Adipocyte (in vitro differentiated cells): Measurements from ENCODE around the gene BMX.

Experiments
- DNase-seq: peaks from one replicate; pipeline ENCODE4 v3.0.0-alpha.2; 2015; ENCODE audit warnings: low read depth
- H3K27me3 ChIP-seq: replicated peaks from 2 replicates; pipeline ENCODE4 v1.7.0; 2013; ENCODE audit warnings: mild to moderate bottlenecking, low read length, moderate library complexity; ENCODE audit not compliant: control insufficient read depth, insufficient read depth
- H3K36me3 ChIP-seq: 2 replicates; pipeline ENCODE4 v1.7.0; 2013; ENCODE audit warnings: low read length, mild to moderate bottlenecking, moderate library complexity; ENCODE audit not compliant: control insufficient read depth, insufficient read depth, severe bottlenecking
- H3K4me1 ChIP-seq: 2 replicates; pipeline ENCODE4 v1.7.0; 2013; ENCODE audit warnings: mild to moderate bottlenecking, low read length, moderate library complexity; ENCODE audit not compliant: control insufficient read depth, insufficient read depth
- H3K4me3 ChIP-seq: 2 replicates; pipeline ENCODE4 v1.7.0; 2013; ENCODE audit warnings: mild to moderate bottlenecking, low read length, moderate library complexity
- H3K9ac ChIP-seq: 2 replicates; pipeline ENCODE4 v1.7.0; 2013; ENCODE audit warnings: mild to moderate bottlenecking, low read length, moderate library complexity
- H3K9me3 ChIP-seq: 2 replicates; pipeline ENCODE4 v1.7.0; 2013; ENCODE audit warnings: mild to moderate bottlenecking, low read length, moderate library complexity; ENCODE audit not compliant: control insufficient read depth

Gene BMX

DNA sequence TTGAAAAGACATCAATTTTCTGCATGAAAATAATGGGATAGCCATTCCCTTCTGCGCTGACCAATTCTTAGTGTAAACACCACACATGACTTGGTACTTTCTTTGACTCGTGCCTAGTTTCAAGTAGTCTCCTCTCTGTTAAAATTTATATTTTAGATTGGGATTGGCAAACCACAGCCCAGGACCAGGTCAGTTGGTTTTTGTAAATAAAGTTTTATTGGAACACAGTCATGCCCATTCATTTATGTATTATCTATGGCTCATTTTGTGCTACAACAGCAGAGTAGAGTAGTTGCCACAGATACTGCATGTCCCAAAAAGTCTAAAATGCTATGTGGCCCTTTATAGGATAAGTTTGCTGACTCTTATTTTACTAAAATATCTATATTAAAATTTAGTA is 46.7 kb downstream of the BMX start:
- peaks cover 17% of the 10 kb centered on the region for H3K27me3 ChIP-seq
- H3K9ac ChIP-seq, result no peak overlapping the region
- DNase-seq, result no peak
- H3K9me3 ChIP-seq, result no peaks in the 10 kb centered on the region
- no peaks in the 10 kb centered on the region for H3K36me3 ChIP-seq
- H3K4me3 ChIP-seq, result no peak overlapping the region
- H3K4me1 ChIP-seq, result peaks cover 9% of the 10 kb centered on the region

DNA sequence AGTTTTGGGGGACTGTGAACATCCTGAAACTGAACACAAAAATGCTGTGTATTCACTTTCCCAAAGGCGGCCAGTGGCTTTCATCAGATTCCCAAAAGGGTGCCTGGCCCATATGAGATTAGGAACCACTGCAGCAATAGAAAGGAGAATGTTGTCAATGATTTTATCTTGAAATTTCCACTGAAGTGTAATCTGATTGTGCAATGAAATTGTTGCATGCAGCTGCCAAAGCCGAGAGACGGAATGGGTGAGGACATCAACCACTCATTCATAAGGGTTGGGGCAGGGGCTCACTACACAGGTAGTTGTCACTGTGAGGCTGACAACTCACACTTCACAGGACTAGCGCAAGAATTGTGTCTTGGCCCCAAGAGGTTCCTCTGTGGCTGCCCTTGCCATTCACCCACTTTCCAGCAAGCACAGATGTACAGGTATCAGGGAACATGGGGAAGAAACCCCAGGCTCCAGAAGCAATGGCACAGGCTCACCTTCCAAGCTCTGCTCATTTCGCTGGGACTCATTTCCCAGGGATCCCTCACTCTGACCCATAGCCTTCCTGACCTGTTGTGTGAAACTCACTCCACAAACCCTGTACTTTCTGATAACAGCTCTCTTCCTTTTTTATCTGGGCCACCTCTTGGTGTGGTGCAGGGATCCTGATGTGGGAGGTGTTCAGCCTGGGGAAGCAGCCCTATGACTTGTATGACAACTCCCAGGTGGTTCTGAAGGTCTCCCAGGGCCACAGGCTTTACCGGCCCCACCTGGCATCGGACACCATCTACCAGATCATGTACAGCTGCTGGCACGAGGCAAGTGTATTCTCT is 48.8 kb downstream of the BMX start:
- H3K36me3 ChIP-seq, result no peaks in the 10 kb centered on the region
- DNase-seq, result no peak
- no peaks in the 10 kb centered on the region for H3K9me3 ChIP-seq
- H3K4me1 ChIP-seq, result peaks cover 9% of the 10 kb centered on the region
- no peak overlapping the region for H3K4me3 ChIP-seq
- no peak overlapping the region for H3K9ac ChIP-seq
- H3K27me3 ChIP-seq, result peaks cover 12% of the 10 kb centered on the region

- H3K36me3 ChIP-seq, result no peaks in the 10 kb centered on the region
- no peak for DNase-seq
- H3K9me3 ChIP-seq, result no peaks in the 10 kb centered on the region
- H3K4me3 ChIP-seq, result no peak overlapping the region
- peaks cover 34% of the 10 kb centered on the region for H3K27me3 ChIP-seq
- no peaks in the 10 kb centered on the region for H3K4me1 ChIP-seq
- no peak overlapping the region for H3K9ac ChIP-seq
Measured at GRCh38 chrX:15559227-15559626, 58.6 kb downstream of the BMX start.

GRCh38 chrX:15560924-15561323 is 60.3 kb downstream of the BMX start:
- H3K9me3 ChIP-seq, result no peaks in the 10 kb centered on the region
- no peak for DNase-seq
- H3K36me3 ChIP-seq, result no peaks in the 10 kb centered on the region
- peaks cover 31% of the 10 kb centered on the region for H3K27me3 ChIP-seq
- no peak overlapping the region for H3K4me3 ChIP-seq
- no peak overlapping the region for H3K9ac ChIP-seq
- H3K4me1 ChIP-seq, result no peaks in the 10 kb centered on the region

- no peak overlapping the region for H3K9ac ChIP-seq
- no peaks in the 10 kb centered on the region for H3K4me1 ChIP-seq
- DNase-seq, result no peak
- H3K36me3 ChIP-seq, result no peaks in the 10 kb centered on the region
- H3K9me3 ChIP-seq, result no peaks in the 10 kb centered on the region
- no peak overlapping the region for H3K4me3 ChIP-seq
- peaks cover 23% of the 10 kb centered on the region for H3K27me3 ChIP-seq
Measured at GRCh38 chrX:15563056-15563455, 62.4 kb downstream of the BMX start.

DNA sequence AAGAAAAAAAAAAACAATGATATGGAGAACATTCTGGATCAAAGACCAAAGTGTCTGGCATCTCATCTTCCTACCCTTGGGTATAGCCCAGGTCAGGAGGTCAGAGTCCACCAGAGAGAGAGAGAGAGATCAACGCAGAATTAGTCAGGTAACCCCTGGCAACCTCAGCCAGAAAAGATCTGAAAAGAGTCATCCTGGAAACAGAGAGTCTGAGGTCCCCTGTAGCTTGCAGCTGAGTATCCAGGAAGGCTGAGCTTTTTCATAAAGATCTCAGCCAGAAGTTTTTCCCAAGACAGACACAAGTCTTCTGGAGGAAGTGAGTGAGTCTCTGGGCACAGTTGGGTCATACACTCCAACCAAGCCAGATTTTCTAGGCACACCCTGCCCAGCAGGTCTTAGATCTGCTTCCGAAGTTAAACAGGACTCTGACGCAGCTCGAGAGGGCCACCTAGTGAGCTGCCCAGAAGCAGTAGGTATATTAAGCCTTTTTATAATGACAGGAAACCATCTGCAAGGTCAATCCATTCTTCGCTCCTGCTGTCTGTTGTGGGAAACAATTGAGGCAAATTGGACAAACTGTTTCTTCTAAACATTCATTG is 64.5 kb downstream of the BMX start:
- H3K36me3 ChIP-seq, result no peaks in the 10 kb centered on the region
- DNase-seq, result peak; percentile 71
- H3K4me1 ChIP-seq, result no peaks in the 10 kb centered on the region
- no peak overlapping the region for H3K4me3 ChIP-seq
- no peak overlapping the region for H3K9ac ChIP-seq
- H3K9me3 ChIP-seq, result no peaks in the 10 kb centered on the region
- H3K27me3 ChIP-seq, result peaks cover 26% of the 10 kb centered on the region

GRCh38 chrX:15566244-15566643 is 65.6 kb downstream of the BMX start:
- no peak overlapping the region for H3K9ac ChIP-seq
- no peak for DNase-seq
- peaks cover 26% of the 10 kb centered on the region for H3K27me3 ChIP-seq
- no peaks in the 10 kb centered on the region for H3K9me3 ChIP-seq
- H3K4me1 ChIP-seq, result no peaks in the 10 kb centered on the region
- H3K4me3 ChIP-seq, result no peak overlapping the region
- no peaks in the 10 kb centered on the region for H3K36me3 ChIP-seq

DNA sequence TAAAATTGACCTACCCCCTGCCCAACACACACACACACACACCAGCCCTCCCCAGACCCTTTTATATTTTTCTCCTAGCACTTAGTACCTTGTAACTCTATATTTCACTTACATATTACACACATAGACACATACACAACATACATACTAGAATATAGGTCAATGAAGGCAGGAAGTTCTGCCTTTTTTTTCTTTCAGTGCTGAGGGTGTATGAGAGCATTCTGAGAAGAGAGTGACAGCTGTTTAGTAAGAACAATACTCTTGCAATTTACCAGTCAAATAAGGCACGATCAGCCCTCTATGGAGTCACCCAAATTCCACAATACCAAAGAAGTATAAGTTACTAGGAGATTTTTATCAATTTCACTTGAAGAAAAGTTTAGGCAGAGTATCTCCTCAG is 66.7 kb downstream of the BMX start:
- Histone ChIP-seq H3K36me3 (no peaks in the 10 kb centered on the region), H3K27me3 (peaks cover 26% of the 10 kb centered on the region), H3K4me3 (no peak overlapping the region), H3K9ac (no peak overlapping the region), H3K9me3 (no peaks in the 10 kb centered on the region), H3K4me1 (no peaks in the 10 kb centered on the region)
- no peak for DNase-seq

- no peaks in the 10 kb centered on the region for H3K4me1 ChIP-seq
- peak; percentile 20 for DNase-seq
- H3K27me3 ChIP-seq, result peaks cover 26% of the 10 kb centered on the region
- H3K9me3 ChIP-seq, result no peaks in the 10 kb centered on the region
- no peaks in the 10 kb centered on the region for H3K36me3 ChIP-seq
- H3K4me3 ChIP-seq, result no peak overlapping the region
- H3K9ac ChIP-seq, result no peak overlapping the region
Measured at GRCh38 chrX:15567886-15568616, 67.4 kb downstream of the BMX start.

GRCh38 chrX:15570145-15570544 is 69.5 kb downstream of the BMX start:
- Histone ChIP-seq H3K4me1 (no peaks in the 10 kb centered on the region), H3K9me3 (no peaks in the 10 kb centered on the region)

DNA sequence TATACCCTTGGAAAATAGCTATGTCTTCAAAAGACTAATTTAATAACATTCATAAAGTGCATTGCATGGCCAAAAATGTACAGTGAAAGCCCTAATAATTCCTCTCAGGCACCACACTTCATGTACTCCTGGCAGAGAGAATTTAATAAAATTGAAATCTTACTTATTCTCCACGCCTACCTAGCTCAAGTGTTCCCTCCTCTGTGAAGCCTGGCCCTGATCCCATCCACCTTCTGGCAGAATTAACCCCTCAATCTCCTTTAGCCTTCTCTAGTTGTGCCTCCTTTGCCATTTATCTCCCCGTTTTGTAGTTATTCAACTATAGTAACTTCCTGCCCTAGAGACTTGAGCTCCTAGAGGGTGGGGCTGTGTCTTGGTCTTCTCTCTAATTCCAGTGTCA is 73.4 kb downstream of the BMX start:
- no peak for DNase-seq
- Histone ChIP-seq H3K36me3 (no peaks in the 10 kb centered on the region), H3K4me1 (no peaks in the 10 kb centered on the region)

More at GRCh38 chrX:15570145-15570544, 69.5 kb downstream of the BMX start:
- Histone ChIP-seq H3K36me3 (no peaks in the 10 kb centered on the region), H3K9ac (no peak overlapping the region), H3K27me3 (peaks cover 32% of the 10 kb centered on the region), H3K4me3 (no peak overlapping the region)
- no peak for DNase-seq

More for the DNA sequence above, 73.4 kb downstream of the BMX start:
- peaks cover 35% of the 10 kb centered on the region for H3K27me3 ChIP-seq
- H3K9ac ChIP-seq, result no peak overlapping the region
- H3K4me3 ChIP-seq, result no peak overlapping the region
- no peaks in the 10 kb centered on the region for H3K9me3 ChIP-seq
